HL-60 (cell line): ENCODE data around the gene LRFN2.

Source experiments
- DNase-seq, 2 experiments: peaks; one replicate each; pipeline ENCODE4 v3.0.0-alpha.2; 2010 to 2020; ENCODE audit warnings: low read depth in 1 of 2, low spot score in 1 of 2
- H3K27ac ChIP-seq: fragments of 250-450 bp; sonication (Bioruptor Pico); replicated peaks from 2 replicates; pipeline ENCODE4 v1.5.1; 2020; ENCODE audit warnings: mild to moderate bottlenecking, moderate library complexity
- H3K27me3 ChIP-seq: fragments of 250-450 bp; sonication (Bioruptor Pico); 2 replicates; pipeline ENCODE4 v1.5.1; 2021; ENCODE audit warnings: mild to moderate bottlenecking, moderate library complexity; ENCODE audit not compliant: insufficient read depth, poor library complexity, severe bottlenecking
- H3K4me3 ChIP-seq: replicated peaks from 2 replicates; pipeline ENCODE4 v1.5.1; 2011; ENCODE audit warnings: mild to moderate bottlenecking, control low read depth, low read length; ENCODE audit not compliant: insufficient read depth
- GABPA ChIP-seq: IDR thresholded peaks from 2 replicates; pipeline ENCODE4 v1.6.1; 2012; ENCODE audit warnings: low read depth
- POLR2AphosphoS5 ChIP-seq: IDR thresholded peaks from 2 replicates; pipeline ENCODE4 v1.6.1; 2012; ENCODE audit warnings: low read depth
- REST ChIP-seq: IDR thresholded peaks from 2 replicates; pipeline ENCODE4 v1.6.1; 2012; ENCODE audit warnings: low read depth; ENCODE audit not compliant: insufficient replicate concordance
- SPI1 ChIP-seq: IDR thresholded peaks from 2 replicates; pipeline ENCODE4 v1.6.1; 2012; ENCODE audit warnings: low read depth, mild to moderate bottlenecking, borderline replicate concordance
- TF ChIP-seq, protein P1 (sequence below): IDR thresholded peaks from one replicate; pipeline ENCODE4 v1.5.1; 2011; ENCODE audit warnings: low read length, control low read depth, inconsistent platforms; ENCODE audit not compliant: insufficient read depth

LRFN2 gene

DNA sequence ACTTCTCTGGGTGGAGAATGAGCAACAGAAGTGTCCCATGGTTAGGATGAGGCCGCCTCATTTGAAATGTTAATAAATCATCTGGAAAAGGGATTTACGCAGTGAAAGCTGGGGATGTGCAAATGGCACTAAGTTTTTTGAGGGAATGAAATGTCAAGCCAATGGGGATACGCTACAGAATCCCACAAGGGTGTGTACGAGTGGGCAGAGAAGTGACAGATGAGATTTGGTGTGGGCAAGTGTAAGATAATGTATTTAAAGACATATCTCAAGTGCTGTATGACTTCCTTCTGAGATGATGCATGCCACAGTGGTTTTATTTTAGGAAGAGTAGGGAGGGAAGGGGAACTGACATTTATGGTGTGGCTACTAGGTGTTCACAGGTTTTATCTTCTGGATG is 100.6 kb downstream of the LRFN2 start:
- DNase-seq = no peak
- Histone ChIP-seq H3K27me3 (no peaks in the 10 kb centered on the region), H3K27ac (no peak overlapping the region), H3K4me3 (no peak overlapping the region)
- TF ChIP-seq SPI1 (no peak), REST (no peak), POLR2AphosphoS5 (no peak), GABPA (no peak)
- TF ChIP-seq, protein P1, sequence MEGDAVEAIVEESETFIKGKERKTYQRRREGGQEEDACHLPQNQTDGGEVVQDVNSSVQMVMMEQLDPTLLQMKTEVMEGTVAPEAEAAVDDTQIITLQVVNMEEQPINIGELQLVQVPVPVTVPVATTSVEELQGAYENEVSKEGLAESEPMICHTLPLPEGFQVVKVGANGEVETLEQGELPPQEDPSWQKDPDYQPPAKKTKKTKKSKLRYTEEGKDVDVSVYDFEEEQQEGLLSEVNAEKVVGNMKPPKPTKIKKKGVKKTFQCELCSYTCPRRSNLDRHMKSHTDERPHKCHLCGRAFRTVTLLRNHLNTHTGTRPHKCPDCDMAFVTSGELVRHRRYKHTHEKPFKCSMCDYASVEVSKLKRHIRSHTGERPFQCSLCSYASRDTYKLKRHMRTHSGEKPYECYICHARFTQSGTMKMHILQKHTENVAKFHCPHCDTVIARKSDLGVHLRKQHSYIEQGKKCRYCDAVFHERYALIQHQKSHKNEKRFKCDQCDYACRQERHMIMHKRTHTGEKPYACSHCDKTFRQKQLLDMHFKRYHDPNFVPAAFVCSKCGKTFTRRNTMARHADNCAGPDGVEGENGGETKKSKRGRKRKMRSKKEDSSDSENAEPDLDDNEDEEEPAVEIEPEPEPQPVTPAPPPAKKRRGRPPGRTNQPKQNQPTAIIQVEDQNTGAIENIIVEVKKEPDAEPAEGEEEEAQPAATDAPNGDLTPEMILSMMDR = no peak

DNA sequence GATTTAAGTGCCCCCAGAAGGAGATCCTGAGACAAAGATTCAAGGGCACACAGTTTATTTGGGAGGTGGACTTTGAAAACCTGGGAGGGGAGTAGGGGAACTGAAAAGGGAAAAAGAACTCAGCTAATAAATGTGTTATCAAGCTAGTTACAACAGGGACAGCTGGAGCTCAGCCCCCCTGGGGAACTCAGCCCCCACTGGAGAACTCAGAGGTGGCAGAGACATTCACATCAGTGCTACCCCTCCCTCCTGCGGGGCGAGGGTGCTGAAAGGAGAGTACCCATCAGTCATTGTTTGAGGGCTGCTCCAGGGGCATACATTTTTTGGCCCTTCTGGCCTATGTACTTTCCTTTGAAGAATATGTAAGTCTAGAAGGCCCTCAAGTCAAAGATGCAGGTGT is 101.4 kb downstream of the LRFN2 start:
- no peak for DNase-seq
- Histone ChIP-seq H3K27ac (no peak overlapping the region), H3K4me3 (no peak overlapping the region), H3K27me3 (no peaks in the 10 kb centered on the region)
- TF ChIP-seq POLR2AphosphoS5 = no peak
- TF ChIP-seq, protein P1 = no peak
- TF ChIP-seq GABPA = no peak
- no peak for TF ChIP-seq REST
- TF ChIP-seq SPI1 = no peak

DNA sequence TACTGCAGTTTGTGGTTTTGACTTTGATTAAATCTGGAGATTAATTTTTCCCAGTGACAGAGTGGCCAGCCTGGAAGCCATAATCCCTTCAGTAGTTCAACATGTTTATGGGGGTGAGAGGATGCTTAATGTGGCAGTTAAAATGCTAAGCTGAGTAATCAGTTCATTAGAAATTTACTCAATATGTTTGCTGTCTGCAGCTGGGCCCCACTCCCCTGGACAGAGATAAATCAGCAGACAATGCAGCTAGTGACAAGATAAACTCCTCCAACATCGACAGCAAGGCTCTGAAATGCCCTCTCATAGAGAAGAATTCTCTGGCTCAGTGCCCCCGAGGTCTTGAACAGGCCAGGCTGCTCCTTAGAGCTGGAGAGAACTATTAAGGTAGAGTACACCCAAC is 101.9 kb downstream of the LRFN2 start:
- Histone ChIP-seq H3K4me3 (no peak overlapping the region), H3K27me3 (no peaks in the 10 kb centered on the region), H3K27ac (no peak overlapping the region)
- TF ChIP-seq REST = no peak
- TF ChIP-seq POLR2AphosphoS5 = no peak
- no peak for TF ChIP-seq GABPA
- no peak for TF ChIP-seq SPI1
- TF ChIP-seq, protein P1 = no peak
- DNase-seq = no peak
